Measurements from ENCODE around the gene TMED8.
"Not testable (repeated sequence)": the region's sequence is repeated elsewhere in the genome, so short reads cannot be mapped to it uniquely, and the experiment has no call there.

The TMED8 gene

GRCh38 chr14:77359626-77360025, 17.3 kb downstream of the TMED8 start:
- DNase-seq, result no peak

DNA sequence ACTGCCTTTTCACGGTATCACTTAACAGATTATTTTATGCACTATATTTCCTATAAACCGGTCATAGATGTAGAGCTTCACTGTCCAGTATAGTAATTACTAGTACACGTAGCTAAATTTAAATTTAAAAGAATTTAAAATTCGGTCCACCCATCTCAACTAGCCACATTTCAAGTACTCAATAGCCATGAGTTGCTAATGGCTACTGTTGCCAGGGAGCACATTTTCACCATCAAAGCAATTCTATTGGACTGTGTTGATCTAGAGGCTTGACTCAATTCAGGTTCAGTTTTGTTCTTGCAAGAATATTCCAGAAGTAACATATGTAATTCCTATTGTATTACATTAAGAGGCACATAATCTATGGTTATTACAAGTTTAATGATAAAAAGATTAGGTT, 20.0 kb downstream of the TMED8 start:
- DNase-seq, result no peak

DNA sequence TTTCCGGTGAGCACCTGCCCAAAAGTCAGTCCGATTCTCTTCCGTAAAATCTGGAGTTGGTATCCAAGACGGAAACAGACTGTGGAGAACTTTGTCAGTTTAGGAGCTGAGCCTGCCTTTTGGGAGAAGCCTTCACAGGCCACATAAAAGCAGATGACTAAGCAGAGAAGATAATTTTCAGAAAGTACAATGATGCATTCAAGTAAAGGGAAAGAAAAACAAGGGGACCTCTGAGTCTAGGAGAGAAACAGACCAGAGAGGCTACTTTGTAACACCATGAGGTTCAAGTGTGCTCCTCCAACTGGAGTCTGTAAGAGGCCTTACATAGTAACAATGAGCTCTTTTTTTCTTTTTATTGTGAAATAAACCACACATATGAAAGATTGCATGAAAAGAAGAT, 21.1 kb downstream of the TMED8 start:
- no peak for DNase-seq

DNA sequence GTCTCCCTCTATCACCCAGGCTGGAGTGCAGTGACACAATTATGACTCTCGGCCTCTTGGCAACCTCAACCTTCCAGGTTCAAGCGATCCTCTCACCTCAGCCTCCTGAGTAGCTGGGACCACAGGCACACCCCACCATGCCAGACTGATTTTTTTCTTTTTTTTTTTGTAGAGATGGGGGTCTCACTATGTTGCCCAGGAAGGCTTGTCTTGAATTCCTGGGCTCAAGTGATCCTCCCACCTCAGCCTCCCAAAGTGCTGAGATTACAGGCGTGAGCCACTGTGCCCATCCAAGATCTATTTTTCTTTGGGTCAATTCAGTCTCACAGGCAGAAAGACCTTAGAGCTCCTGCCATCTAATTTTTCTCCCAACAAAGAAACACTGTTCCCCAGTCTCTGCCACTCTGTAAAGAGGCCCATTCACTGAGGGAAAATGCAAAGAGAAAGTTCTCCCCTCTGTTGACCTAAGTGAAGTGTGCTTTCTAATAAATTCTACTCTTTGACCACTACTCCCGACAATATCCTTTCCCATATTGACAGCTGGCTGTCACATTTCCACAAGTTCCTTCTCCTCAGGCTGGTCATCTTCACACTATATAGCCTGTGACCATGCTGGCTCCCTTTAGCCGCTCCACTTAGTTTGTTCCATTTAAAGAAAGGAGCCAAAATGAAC, 23.3 kb downstream of the TMED8 start:
- no peak for DNase-seq

DNA sequence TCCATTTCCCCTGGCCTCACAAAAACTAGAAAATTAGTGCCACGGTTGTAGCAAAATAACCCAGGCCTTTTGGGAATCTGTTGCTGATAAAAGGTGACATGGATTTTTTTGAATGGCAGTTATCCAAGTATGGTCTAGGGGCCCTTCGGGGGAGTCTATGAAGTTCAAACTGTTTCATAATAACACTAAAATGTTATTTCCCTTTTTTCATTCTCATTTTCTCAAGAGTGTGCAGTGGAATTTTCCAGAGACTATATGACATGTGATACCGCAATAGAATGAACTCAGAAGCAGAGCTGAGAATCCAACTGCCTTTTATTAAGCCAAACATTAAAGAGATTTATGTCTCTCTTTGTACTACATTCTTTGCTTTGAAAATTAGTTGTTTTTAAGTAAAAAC, 29.1 kb downstream of the TMED8 start:
- DNase-seq, result no peak

- no peak for DNase-seq
Observed at GRCh38 chr14:77346495-77346894, 30.4 kb downstream of the TMED8 start.

DNA sequence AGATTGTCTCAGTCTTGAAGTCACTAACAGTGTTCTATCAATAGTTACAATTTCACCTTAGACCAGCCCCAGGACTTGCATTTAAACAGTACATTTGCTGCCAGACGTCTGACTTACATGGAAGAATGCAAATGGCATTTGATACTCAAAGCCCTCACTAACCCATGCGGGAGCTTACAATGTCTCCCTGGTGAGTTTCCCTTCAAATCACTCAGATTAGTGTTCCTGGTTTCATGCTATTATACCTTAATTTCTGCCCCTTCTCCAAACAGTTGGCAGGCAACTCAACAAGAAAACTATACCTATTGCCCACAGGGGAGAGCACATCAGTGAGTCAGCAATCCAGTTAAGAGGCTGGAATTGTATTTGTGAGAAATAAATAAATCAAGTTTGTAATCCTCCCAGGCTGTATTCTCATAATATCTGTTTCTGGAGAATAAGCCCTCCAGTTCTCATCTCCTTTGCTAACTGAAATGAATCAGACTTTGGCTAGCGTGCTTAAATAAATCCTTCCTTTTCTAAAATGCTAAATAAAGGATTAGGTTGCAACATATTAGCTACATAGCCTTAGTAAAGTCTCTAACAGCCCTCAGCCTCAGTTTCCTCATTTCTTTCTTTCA, 32.4 kb downstream of the TMED8 start:
- no peak for DNase-seq

- no peak for DNase-seq
Observed at GRCh38 chr14:77343662-77344061, 33.2 kb downstream of the TMED8 start.

- DNase-seq, result no peak
Observed at GRCh38 chr14:77342726-77343397, 34.0 kb downstream of the TMED8 start.

DNA sequence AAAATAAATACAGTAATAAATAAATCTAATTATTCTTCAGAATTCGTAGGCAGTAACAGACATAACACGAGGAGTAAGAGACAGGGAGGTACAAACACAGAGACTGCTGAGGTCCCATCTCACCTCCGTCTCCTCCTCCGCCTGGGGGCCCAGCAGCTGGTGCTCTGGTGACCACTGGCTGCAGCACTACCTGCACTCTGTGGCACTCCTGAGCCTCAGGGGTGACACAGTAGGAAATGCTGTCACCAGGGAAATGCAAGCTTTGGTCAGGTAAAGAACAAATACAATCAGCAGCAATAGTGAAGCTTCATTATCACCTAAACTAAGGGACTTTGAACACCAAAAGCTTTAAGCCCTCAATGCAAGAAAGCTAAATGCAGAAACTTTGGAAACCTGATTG, 36.5 kb downstream of the TMED8 start:
- no peak for DNase-seq

GRCh38 chr14:77339407-77339806, 37.5 kb downstream of the TMED8 start:
- no peak for DNase-seq

GRCh38 chr14:77338302-77338701, 38.6 kb downstream of the TMED8 start:
- no peak for DNase-seq

DNA sequence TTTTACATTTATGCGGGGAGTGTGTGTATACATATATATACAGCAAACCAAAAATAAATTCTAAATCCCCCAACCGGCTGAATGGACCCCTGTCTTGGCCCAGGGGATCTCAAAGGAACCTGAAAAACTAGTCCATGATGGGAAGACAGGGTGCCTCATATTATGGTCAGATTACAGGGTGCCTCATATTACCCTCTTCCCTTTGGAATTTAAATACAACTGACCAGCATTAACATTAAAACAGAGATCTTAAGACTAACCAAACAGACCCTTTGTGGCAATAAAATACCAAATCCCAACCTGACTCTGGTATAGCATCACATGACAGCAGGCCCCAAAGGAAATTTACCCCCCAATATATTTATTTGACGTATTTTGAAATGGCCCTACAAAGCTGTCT, 39.0 kb downstream of the TMED8 start:
- DNase-seq, result no peak

- not testable (repeated sequence) for DNase-seq
Observed at GRCh38 chr14:77337255-77337654, 39.6 kb downstream of the TMED8 start.

DNA sequence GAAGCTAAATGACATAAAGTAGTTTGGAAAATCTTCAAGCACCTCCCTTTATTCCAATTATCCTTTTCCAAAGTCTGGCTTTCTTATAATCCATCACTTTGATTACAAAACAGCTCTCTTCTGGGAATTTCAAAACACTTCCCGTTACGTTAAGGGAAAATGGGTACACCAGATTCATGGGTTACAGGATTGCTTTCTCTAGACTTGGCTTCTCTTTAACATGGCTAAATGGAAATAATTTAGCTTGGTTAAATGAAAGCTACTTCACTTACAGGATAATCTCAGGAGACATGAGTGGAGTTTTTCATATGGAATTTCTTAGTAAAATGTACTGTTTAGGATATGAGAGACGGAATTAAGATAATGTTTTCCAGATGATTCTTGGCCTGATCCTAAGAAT, 41.3 kb downstream of the TMED8 start:
- DNase-seq, result no peak

DNA sequence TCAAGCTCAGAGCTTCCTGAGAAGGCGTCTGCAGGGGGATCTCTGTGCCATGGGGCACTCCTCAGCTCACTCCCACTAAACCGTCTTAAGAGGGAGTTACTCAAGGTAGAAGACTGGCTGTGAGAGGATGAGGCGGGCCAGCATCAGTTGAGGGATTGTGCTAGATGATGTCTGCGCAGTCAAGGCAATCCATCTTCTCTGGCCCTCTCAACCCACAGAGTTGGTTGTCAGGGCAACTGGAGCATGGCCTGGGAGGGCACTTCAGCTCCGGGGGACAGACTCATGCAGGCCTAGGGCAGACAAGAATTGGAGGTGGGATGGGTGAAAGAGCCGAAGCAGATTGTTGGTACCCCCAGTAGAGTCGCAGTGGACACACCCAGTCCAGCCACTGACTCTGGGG, 47.0 kb downstream of the TMED8 start:
- DNase-seq, result no peak

GRCh38 chr14:77327111-77327510, 49.8 kb downstream of the TMED8 start:
- no peak for DNase-seq

DNA sequence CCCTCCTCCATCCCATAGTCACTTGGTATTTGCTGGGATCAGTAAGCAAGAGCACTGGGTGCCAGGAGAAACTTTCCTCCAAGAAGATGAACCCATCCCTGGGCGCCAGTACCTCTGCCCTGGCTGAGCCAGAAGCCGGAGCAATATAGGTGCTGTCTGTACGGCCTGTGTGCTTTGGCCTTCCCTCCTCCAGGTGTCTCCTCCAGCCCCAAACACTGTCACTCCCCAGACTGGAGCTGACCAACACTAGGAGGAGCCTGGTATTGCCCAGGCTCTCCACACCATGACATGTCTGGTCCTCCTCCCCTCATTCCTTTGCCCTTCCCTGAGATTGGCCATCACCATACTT, 51.2 kb downstream of the TMED8 start:
- no peak for DNase-seq

DNA sequence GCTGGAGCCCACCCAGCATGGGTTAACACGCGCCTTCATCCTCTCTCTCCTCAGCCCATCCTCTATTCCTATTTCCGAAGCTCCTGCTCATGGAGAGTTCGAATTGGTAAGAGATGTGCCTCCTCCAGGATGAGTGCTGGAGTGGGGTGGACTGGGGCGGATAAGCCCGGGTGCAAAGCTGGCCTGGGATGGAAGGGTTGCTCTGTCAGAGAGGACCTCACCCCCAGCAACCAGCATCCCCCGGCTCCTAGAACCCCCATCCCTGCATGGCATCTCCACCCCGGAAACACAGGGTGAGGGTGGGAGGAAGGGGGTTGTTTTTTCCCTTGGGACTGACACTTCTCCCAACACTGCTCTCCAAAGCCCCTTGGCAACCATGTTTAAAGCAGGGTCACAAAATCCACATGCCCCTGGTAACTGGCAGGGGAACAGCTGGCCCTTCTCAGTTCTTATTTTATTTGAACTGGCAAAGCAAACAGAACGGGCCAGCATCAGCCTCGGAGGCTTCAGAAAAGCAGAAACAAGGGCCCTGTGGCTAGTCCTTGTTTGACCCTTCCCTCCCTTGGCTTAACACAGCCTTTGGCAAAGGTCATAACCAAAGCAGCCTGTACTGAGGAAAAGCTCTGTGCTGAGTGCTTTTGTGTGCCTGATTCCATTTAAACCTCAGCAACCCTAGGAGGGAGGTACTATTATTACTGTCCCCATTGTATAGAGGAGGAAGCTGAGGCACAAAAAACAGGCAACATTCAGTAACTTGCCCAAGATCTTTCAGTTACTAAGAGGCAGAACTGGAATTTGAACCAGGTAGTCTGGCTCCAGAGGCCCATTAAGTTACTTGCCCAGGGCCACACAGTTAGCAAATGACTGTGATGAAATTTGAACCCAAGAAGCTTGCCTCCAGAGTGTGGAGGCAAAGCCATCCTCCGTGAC, 51.8 kb downstream of the TMED8 start:
- DNase-seq, result no peak

- DNase-seq, result no peak
Observed at GRCh38 chr14:77324289-77324688, 52.6 kb downstream of the TMED8 start.

GRCh38 chr14:77323571-77323970, 53.3 kb downstream of the TMED8 start:
- no peak for DNase-seq

- no peak for DNase-seq
Observed at GRCh38 chr14:77322951-77323350, 53.9 kb downstream of the TMED8 start.

GRCh38 chr14:77322250-77322902, 54.5 kb downstream of the TMED8 start:
- no peak for DNase-seq

All from CD4-positive, alpha-beta T cell treated with Interferon alpha-2 for 1 hour (primary cell).